HepG2 (cell line): ENCODE measurements around the gene MEDAG. TPM values are rescaled to one million over a fixed set of nuclear protein-coding genes. Genes with fewer than 3 reads are reported as not detected.

Source experiments
- ATAC-seq: fragments of 200-7000 bp; cut with Tn5 transposase; 3 replicates; pipeline ENCODE4 v1.9.1; 2020; ENCODE audit warnings: mild to moderate bottlenecking, moderate library complexity
- BruUV-seq: library from RNA; stranded (reverse); fragments of 400-500 nt; replicated peaks from 2 replicates; lab custom pipeline; 2021; lab: Mats Ljungman, UMichigan
- CTCF ChIA-PET: fragments of 300-600 bp; formaldehyde crosslinking; extraction: SDS; loops from one replicate; lab custom pipeline; 2021; ENCODE audit warnings: low total read pairs, inconsistent platforms, low intra/inter-chr PET ratio; lab: Yijun Ruan, JAX
- POLR2A ChIA-PET: fragments of 350-600 bp; sonication (Branson Sonifier 250); formaldehyde crosslinking; loops from one replicate; lab custom pipeline; 2020; ENCODE audit warnings: antibody characterized with exemption, inconsistent platforms; lab: Yijun Ruan, JAX
- DNase-seq: peaks from one replicate; pipeline ENCODE4 v3.0.0-alpha.2; 2015; ENCODE audit warnings: low spot score
- FAIRE-seq: peaks from 3 replicates; lab custom pipeline; 2011; peaks lifted over from hg19 to GRCh38; lab: Jason Lieb, UNC
- H2AFZ ChIP-seq: one replicate; pipeline ENCODE4 v1.6.1; 2011; ENCODE audit warnings: low read length, inconsistent platforms
- H3K27ac ChIP-seq: fragments of 300-600 bp; 3 replicates; pipeline ENCODE4 v1.8.0; 2011; ENCODE audit warnings: mixed run types, mild to moderate bottlenecking, mixed read lengths, low read length, inconsistent platforms; ENCODE audit not compliant: insufficient read depth; ENCODE audit errors: extremely low read length
- H3K27me3 ChIP-seq, 2 experiments: fragments of 200-600 bp in 1 of 2; 2 replicates in 1 of 2; 3 replicates in 1 of 2; pipeline versions ENCODE4 v1.6.0 to v1.8.0; 2011; ENCODE audit warnings: low read length in 2 of 2, mild to moderate bottlenecking in 2 of 2, moderate library complexity in 2 of 2, inconsistent platforms in 1 of 2; ENCODE audit not compliant: insufficient read depth in 2 of 2, control insufficient read depth in 1 of 2
- H3K36me3 ChIP-seq, 2 experiments: fragments of 200-600 bp in 1 of 2; replicated peaks in 1 of 2; 2 replicates in 1 of 2; 3 replicates in 1 of 2; pipeline versions ENCODE4 v1.5.1 to v1.8.0; 2011; ENCODE audit warnings: low read length in 2 of 2, inconsistent platforms in 1 of 2; ENCODE audit not compliant: insufficient read depth in 2 of 2, control insufficient read depth in 1 of 2
- H3K4me1 ChIP-seq: 2 replicates; pipeline ENCODE4 v1.5.1; 2012; ENCODE audit warnings: low read length, inconsistent platforms; ENCODE audit not compliant: insufficient read depth
- H3K4me2 ChIP-seq: 2 replicates; pipeline ENCODE4 v1.6.0; 2011; ENCODE audit warnings: low read depth, low read length, inconsistent platforms
- H3K4me3 ChIP-seq, 3 experiments: fragments of 200-600 bp in 1 of 3; sonication (generic), shearing (Covaris generic) in 1 of 3; replicated peaks in 1 of 3; 2 replicates each; pipeline ENCODE4 v1.5.1; 2011 to 2016; ENCODE audit warnings: low read length in 3 of 3, inconsistent platforms in 2 of 3, low read depth in 2 of 3, mild to moderate bottlenecking in 2 of 3, control low read depth in 1 of 3, mixed read lengths in 1 of 3; ENCODE audit not compliant: insufficient read depth in 1 of 3
- H3K79me2 ChIP-seq: one replicate; pipeline ENCODE4 v1.6.1; 2011; ENCODE audit warnings: low read length, inconsistent platforms; ENCODE audit not compliant: insufficient read depth
- H3K9ac ChIP-seq: 2 replicates; pipeline ENCODE4 v1.6.0; 2011; ENCODE audit warnings: mild to moderate bottlenecking, low read depth, low read length, inconsistent platforms; ENCODE audit not compliant: insufficient read depth
- H3K9me3 ChIP-seq: 2 replicates; pipeline ENCODE4 v1.5.1; 2012; ENCODE audit warnings: mild to moderate bottlenecking, low read length
- H4K20me1 ChIP-seq: 2 replicates; pipeline ENCODE4 v1.6.0; 2011; ENCODE audit warnings: inconsistent platforms, mild to moderate bottlenecking, low read length, moderate library complexity; ENCODE audit not compliant: insufficient read depth
- ATM ChIP-seq: fragments of 450-650 bp; IDR thresholded peaks from 2 replicates; pipeline ENCODE4 v1.7.1; 2017; ENCODE audit warnings: mild to moderate bottlenecking, borderline replicate concordance
- CEBPG ChIP-seq: IDR thresholded peaks from 2 replicates; pipeline ENCODE4 v1.6.1; 2016
- CHD4 ChIP-seq: fragments of 200-600 bp; sonication (generic); IDR thresholded peaks from 2 replicates; pipeline ENCODE4 v1.7.0; 2017; ENCODE audit warnings: mild to moderate bottlenecking, low read length, borderline replicate concordance
- CREBL2 ChIP-seq: sonication (generic); formaldehyde crosslinking; IDR thresholded peaks from 2 replicates; pipeline ENCODE4 v1.8.1; 2023; ENCODE audit warnings: missing genetic modification reagents, mild to moderate bottlenecking, borderline replicate concordance
- HIVEP1 ChIP-seq: sonication (generic); formaldehyde crosslinking; IDR thresholded peaks from 2 replicates; pipeline ENCODE4 v1.4.0; 2020; ENCODE audit warnings: mild to moderate bottlenecking, missing genetic modification reagents
- MAFK ChIP-seq, 2 experiments: IDR thresholded peaks in 1 of 2; conservative IDR thresholded peaks in 1 of 2; 2 replicates each; pipeline ENCODE4 v1.6.1; 2011; ENCODE audit warnings: improper control_type of control experiment in 2 of 2, low read length in 2 of 2
- MLX ChIP-seq: IDR thresholded peaks from 2 replicates; pipeline ENCODE4 v1.6.1; 2016
- NCOR1 ChIP-seq: fragments of 200-600 bp; sonication (generic); IDR thresholded peaks from 2 replicates; pipeline ENCODE4 v1.7.0; 2017; ENCODE audit warnings: antibody characterized with exemption, low read length, borderline replicate concordance
- NR2F6 ChIP-seq, 2 experiments: IDR thresholded peaks; 2 replicates each; pipeline ENCODE4 v1.6.1; 2016; ENCODE audit warnings: antibody characterized with exemption in 1 of 2, mild to moderate bottlenecking in 1 of 2
- NRL ChIP-seq: sonication (generic); formaldehyde crosslinking; IDR thresholded peaks from 2 replicates; pipeline ENCODE4 v1.5.0; 2020; ENCODE audit warnings: missing genetic modification reagents, mild to moderate bottlenecking, moderate library complexity, borderline replicate concordance
- PPARG ChIP-seq: conservative IDR thresholded peaks from 2 replicates; pipeline ENCODE4 v1.6.1; 2016; ENCODE audit warnings: missing biosample characterization, missing genetic modification reagents
- SIN3B ChIP-seq: fragments of 150-350 bp; IDR thresholded peaks from 2 replicates; pipeline ENCODE4 v1.6.1; 2014; ENCODE audit warnings: low read length
- SUZ12 ChIP-seq: fragments of 150-350 bp; IDR thresholded peaks from 2 replicates; pipeline ENCODE4 v1.6.1; 2014; ENCODE audit warnings: low read depth, low read length
- TFAP4 ChIP-seq: sonication (generic); IDR thresholded peaks from 2 replicates; pipeline ENCODE4 v1.6.1; 2016; ENCODE audit warnings: low read depth, borderline replicate concordance
- ZBTB46 ChIP-seq: sonication (generic); formaldehyde crosslinking; IDR thresholded peaks from 2 replicates; pipeline ENCODE4 v1.4.0; 2020; ENCODE audit warnings: mild to moderate bottlenecking, missing genetic modification reagents, borderline replicate concordance
- ZNF468 ChIP-seq: sonication (generic); formaldehyde crosslinking; IDR thresholded peaks from 2 replicates; pipeline ENCODE4 v1.8.0; 2022; ENCODE audit warnings: mild to moderate bottlenecking, moderate library complexity, missing genetic modification reagents
- ZNF598 ChIP-seq: sonication (generic); formaldehyde crosslinking; IDR thresholded peaks from 2 replicates; pipeline ENCODE4 v1.5.1; 2020; ENCODE audit warnings: mild to moderate bottlenecking, missing genetic modification reagents, borderline replicate concordance
- ZSCAN22 ChIP-seq: sonication (generic); formaldehyde crosslinking; IDR thresholded peaks from 2 replicates; pipeline ENCODE4 v1.4.0; 2020; ENCODE audit warnings: mild to moderate bottlenecking, missing genetic modification reagents
- WGBS: methylation state at CpG from one replicate; pipeline ENCODE4 v1.1.6; 2017; ENCODE audit warnings: low lambda C conversion rate; 5-methylcytosine and 5-hydroxymethylcytosine counted together
- in situ Hi-C: cut with HindIII; loops from 2 replicates; pipeline ENCODE4 v1.10.0; 2017; ENCODE audit warnings: low pct_unique_long_range_greater_than_20kb; ENCODE audit not compliant: extremely low pct_ligation_motif_present
- intact Hi-C: fragments of 100-400 bp; cut with micrococcal nuclease; formaldehyde crosslinking; loops from one replicate; pipeline ENCODE4 v1.10.0; 2022; ENCODE audit not compliant: unreplicated experiment
- polyA plus RNA-seq, 8 experiments: library from polyadenylated mRNA; depleted of rRNA in 3 of 8; stranded (reverse) in 7 of 8; unstranded in 1 of 8; fragments of >200 nt; fragmentation: Illumina TruSeq in 4 of 8; extraction: Trizol in 4 of 8; gene quantifications; 2 replicates each; pipeline versions ENCODE4 v1.2.1 to v1.2.3, GENCODE V29; 2011 to 2016; ENCODE audit warnings: low read depth in 4 of 8, missing spikeins in 1 of 8, mixed read lengths in 1 of 8; ENCODE audit not compliant: insufficient read depth in 1 of 8
- total RNA-seq, 5 experiments: library from RNA; depleted of rRNA; stranded (reverse); fragments of >200 nt; fragmentation: Illumina TruSeq; extraction: Trizol; gene quantifications; 2 replicates each; pipeline ENCODE4 v1.2.3, GENCODE V29; 2016; ENCODE audit warnings: low read depth in 1 of 5

MEDAG gene
- total and polyA plus RNA-seq, 2 of the 13 experiments (the other 11 are each of a cell fraction or from before 2014, with no cell fraction given): not detected

- WGBS: 25% methylated on average over 6 of the region's 6 CpGs
- intact Hi-C loops (no loop called here), in situ Hi-C loops (no loop called here)
- H3K27me3 ChIP-seq: no peaks in the 10 kb centered on the region
- no peaks in the 10 kb centered on the region for H4K20me1 ChIP-seq
- no peak overlapping the region for H3K9ac ChIP-seq
- no peaks in the 10 kb centered on the region for H3K36me3 ChIP-seq
- POLR2A ChIA-PET: no interaction called here
- no TSS peak for BruUV-seq
- CTCF ChIA-PET: no interaction called here
- no peak overlapping the region for H3K27ac ChIP-seq
- no peaks in the 10 kb centered on the region for H3K9me3 ChIP-seq
- H3K79me2 ChIP-seq: no peaks in the 10 kb centered on the region
- FAIRE-seq (no peak), DNase-seq (no peak), ATAC-seq (no peak)
- H3K4me1 ChIP-seq: peaks cover 11% of the 10 kb centered on the region
- no peak overlapping the region for H2AFZ ChIP-seq
- H3K4me3 ChIP-seq: no peak overlapping the region
- no peak overlapping the region for H3K4me2 ChIP-seq
- TF ChIP-seq SUZ12 (no peak), MLX (CRISPR knock-in tag) (no peak), ATM (no peak), NCOR1 (no peak), ZNF468 (CRISPR knock-in tag) (no peak), HIVEP1 (CRISPR knock-in tag) (no peak), CHD4 (no peak), CEBPG (CRISPR knock-in tag) (no peak), PPARG (no peak), ZNF598 (CRISPR knock-in tag) (no peak), ZBTB46 (no peak), CREBL2 (CRISPR knock-in tag) (no peak), MAFK (conservative IDR thresholded peaks at IDR 0.05 in 1 of 2, IDR thresholded peaks at IDR 0.05 in 1 of 2; ENCODE audit: low read length in 2 of 2) (no peak), TFAP4 (no peak), ZSCAN22 (no peak), NRL (CRISPR knock-in tag) (no peak), SIN3B (no peak), NR2F6 (IDR thresholded peaks at IDR 0.05) (no peak), NR2F6 (CRISPR knock-in tag; IDR thresholded peaks at IDR 0.05) (no peak)
Measured at GRCh38 chr13:30918662-30919405, 12.8 kb downstream of the MEDAG start.
